ENCODE measurements around the gene CDH20.
"Not testable (repeated sequence)": the region's sequence is repeated elsewhere in the genome, so short reads cannot be mapped to it uniquely, and the experiment has no call there.

The CDH20 gene

DNA sequence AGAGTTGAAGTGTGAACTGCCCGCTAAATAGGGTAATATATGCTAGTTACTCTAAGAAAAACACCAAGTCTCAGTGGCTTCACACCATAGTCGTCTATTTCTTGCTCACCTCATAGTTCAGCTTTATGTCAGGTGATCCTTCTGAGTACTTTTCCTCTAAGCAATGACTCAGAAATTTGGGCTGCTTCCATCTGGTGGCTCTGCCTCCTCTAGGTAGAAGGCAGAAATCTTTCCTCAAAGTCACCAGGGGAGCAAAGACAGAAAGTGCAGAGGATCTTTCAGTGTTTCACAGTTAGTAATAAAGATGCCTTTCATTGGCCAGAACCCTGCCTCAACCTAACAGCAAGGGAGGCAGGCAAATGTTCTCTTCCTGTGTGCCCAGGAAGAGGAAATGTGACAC lies 17.3 kb downstream of the CDH20 start:
- no peak for DNase-seq

DNA sequence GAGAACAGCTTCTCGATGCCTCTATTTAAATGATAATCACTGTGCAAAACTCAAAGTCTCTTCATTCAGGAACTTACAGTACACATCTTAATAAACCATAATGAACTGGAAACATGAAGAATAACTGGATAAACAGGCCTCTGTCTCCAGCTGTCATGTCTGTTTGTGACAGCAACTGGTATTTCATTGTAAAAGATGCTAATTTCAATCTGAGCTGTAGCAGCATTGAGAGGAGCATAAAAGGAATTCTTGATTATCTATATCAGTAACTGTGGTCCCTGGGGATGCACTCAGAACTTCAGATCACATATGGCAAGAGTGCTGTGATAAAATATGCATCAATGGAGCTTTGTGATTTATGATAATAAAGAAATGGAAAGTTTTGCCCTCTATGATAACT lies 18.8 kb downstream of the CDH20 start:
- no peak for DNase-seq

DNA sequence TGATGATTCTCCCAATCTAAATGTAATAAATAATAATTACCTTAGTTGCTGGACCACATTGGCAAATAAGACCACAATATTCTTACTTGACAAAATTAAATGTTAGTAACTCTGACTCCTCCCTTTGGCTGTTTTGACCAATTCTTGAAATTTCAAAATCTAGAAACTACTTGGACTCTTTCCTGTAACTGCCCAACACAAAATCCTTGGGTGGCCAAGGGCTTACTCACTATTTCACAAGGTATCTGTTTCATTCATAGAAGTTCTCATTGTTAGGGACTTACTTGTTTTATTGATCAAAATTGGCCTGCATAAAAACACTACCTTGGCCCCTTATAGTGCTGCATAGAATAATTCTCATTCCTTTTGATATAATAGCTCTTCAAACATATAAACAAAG lies 19.4 kb downstream of the CDH20 start:
- no peak for DNase-seq

DNA sequence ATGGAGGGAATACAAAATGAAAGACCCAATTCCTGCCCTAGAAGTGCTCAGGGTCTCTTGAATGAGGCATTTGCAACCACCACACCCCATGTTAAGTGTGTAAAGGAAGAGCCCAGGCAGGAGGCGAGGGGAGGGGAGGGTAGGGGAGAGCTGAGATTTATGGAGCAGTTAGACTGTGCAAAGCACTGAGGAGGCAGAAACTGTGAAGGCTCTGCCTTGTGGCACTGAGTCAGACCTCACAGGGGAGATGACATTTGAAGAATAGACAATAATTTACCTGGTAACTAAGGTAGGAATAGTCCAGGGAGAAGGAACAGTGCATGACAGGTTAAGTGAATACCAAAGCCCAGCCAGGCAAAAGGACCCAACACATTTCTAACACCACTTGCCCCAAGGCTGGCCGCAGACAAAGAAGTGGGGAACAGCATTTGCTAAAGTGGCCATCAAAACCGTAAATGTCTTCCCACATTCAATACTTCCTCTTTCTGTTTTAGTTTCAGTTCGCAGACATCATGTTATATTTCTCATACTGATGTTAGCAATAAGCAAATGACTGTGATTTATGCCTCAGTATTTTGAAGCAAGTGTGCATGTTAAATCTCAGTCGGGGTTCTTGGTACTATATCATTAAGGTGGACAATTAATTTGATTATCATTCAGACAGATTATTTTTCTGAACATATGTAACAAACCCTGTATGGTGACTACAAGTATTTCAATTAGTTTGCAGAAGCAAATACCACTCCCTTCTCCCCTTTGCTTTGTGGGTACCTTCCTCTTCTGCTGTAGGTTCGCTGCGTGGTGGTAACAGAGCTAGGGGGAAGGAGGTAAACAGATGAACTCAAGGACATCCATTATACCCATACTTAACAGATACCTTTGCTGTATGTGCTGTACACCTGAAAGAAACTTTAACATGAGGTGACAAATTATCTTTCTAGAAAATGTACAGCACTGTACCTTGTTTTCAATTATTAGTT lies 27.5 kb downstream of the CDH20 start:
- no peak for DNase-seq

DNA sequence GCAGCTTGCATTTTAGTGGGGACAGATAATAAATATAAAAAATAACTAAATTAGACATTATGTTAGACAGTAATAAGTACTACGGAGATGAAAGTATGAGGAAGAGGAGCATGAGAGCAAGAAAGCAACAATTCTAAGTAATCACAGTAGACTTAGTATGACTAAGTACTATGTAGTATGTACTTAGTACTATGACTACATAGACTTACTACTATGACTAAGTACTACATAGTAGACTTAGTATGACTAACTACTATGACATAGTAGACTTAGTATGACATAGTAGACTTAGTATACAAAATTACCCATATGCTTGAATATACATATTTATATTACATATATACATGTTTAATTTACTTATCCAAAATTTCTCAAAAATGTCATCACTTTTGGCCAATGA lies 29.3 kb downstream of the CDH20 start:
- DNase-seq = no peak

DNA sequence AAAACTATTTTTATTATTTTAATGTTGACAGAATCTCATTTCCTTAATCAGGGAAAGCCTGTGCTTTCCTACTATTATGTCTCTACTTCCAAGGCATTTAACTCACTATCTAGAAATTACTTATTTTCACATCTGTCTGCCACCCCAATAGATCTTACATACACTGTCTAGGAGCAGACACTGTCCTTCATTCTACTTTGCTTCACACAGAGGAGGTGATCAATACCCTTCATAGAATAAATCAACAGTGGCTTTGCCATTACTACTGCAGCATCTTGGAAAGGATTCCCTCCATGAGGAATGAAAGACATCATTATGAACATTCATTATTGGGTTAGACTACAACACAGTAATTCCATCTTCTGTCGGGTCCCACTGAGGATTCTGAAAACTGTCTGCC lies 31.7 kb downstream of the CDH20 start:
- no peak for DNase-seq

DNA sequence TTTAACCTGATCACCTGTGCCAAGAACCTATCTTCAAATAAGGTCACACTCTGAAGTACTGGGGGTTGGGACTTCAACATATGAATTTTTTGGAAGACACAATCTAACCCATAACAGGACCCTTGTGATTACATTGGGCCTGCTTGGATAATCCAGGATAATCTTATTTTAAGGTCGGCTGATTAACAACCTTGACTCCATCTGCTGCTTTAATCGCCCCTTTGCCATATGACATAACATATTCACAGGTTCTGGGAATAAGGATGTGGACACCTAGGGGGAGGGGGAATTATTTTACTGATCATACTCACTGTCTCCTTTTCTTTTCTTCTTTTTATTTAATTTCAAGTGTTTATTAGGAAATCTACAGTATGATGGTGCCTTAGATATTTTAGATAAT lies 34.8 kb downstream of the CDH20 start:
- DNase-seq = no peak

DNA sequence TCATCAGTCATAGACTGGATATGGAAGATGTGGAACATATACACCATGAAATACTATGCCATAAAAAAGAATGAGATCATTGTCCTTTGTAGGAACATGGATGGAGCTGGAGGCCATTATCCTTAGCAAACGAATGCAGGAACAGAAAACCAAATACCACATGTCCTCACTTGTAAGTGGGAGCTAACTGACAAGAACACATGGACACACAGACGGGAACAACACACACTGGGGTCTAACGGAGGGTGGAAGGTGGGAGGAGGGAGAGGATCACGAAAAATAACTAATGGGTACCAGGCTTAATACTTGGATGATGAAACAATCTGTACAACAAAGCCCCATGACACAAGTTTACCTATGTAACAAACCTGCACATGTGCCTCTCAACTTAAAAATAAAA lies 36.4 kb downstream of the CDH20 start:
- not testable (repeated sequence) for DNase-seq

DNA sequence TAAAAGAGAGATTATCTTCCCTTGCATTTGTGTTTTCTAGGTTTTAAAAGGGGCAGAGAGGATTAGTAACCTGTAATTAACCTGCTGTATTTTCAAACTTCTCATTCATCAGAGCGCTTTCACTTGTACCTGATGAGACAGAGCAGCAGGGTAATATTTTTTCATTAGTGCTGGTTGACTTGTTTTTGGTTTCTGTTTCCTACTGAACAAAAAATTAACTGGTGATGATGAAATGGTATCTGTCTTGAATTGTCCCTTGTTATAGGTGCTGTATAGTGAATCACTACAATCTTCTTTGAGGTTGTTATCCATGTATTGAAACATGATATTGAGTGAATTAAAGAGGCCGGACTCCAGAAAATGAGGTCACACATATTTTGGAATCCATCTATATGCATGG lies 37.9 kb downstream of the CDH20 start:
- no peak for DNase-seq

DNA sequence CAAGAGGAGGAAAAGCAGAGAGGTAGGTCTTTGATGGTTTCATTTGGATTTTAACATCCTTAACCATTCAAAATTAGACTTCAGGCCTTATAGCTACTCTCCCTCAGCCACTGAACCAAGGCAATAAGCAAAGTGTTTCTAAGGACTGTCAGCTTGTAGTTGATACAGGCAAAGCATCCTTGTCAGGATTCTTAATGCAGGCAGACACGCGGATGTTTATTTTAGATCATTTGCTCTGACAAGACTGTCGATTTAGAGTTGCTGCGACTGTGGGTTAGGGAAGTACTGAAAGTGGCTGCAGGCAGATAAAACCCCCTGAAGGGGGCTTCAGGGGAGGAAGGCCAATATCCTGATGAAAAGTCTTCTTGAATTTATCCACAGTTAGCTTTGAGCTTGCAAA lies 46.6 kb downstream of the CDH20 start:
- no peak for DNase-seq

DNA sequence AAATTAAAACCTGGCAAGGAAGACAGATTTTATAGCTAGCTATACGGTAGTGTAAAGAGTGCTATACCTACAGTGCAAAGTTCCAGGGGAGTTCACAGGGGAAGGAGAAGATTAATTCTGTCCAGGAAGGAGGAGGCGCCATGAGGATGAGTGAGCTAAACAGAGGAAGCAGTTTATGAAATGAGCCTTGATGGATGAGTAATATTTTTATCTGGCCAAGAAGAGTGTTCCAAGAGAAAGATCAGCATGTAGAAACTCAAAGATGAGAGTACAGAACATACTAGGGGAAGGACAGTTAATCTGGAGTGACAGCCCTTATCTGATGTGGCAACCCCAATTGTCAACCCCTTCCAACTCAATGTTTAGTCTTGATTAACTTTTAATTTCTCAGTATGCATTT lies 54.8 kb downstream of the CDH20 start:
- DNase-seq = no peak

DNA sequence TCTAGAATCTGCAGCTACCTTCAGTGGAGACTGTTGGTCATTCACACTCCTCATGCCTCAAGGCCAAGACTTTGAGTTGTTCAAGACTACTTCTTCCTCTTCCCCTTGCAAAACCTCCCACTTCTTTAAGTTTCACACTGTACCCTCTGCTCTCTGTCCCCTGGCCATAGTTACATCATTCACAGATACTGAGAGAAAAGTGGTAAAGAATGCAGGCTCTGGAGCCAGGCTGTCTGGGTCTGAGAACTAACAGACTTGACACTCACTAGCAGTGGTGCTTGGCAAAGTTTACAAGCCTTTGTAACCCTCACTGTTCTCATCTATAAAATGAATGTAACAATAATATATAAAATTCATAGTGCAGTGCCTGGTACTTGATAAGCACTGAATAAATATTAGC lies 61.8 kb downstream of the CDH20 start:
- peak; percentile 11 for DNase-seq

DNA sequence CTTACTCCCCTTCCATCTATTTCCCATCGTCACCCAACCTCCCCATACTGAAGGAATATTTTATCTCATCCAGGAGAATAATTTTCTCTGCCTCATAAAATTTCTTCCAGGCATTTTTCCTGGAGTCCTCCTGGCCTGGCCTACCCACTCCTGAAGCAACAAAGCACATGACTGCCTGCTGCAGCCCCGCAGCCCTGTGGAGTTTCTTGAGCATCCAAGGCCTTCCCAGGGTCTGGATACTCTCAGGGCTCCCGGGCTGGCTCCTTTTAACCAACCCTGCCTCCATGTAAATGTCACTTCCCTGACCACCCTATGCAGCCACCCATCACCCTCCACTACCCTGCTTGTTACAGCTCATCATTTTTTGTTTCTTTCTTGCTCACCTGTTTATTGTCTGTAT lies 64.0 kb downstream of the CDH20 start:
- no peak for DNase-seq

DNA sequence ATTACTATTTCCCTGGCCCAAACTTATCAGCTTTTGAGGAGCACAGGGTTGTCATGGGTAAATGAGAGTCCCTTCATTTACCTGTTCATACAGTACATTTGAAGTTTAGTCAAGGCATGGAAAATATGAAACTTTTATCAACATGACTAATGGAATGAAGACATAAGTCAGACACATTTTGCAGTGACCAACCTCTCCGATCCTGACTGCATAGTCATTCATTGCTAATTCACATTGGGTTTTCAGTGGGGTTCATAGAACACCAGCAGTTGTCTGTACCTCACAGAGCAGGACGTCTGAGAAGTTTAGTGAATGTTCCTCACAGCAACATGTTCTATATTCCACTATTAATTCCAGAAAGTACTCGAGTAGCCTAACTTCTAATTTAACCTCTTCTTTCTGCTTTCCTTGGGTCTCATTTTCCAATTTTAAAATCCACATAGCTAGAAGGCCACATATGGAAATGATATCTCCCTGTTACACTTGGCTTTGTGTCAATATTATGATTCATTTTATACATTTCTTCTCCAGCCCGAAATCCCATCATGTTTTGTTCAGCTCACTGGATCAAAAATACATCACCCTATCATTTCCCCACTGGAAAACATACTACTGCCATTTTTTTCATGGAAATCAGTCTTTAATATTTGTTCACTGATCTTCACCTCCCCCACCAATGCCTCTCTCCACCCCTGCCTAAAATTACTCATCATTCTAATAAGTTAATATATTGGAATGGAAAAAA lies 65.9 kb downstream of the CDH20 start:
- peak; percentile 77 for DNase-seq

DNA sequence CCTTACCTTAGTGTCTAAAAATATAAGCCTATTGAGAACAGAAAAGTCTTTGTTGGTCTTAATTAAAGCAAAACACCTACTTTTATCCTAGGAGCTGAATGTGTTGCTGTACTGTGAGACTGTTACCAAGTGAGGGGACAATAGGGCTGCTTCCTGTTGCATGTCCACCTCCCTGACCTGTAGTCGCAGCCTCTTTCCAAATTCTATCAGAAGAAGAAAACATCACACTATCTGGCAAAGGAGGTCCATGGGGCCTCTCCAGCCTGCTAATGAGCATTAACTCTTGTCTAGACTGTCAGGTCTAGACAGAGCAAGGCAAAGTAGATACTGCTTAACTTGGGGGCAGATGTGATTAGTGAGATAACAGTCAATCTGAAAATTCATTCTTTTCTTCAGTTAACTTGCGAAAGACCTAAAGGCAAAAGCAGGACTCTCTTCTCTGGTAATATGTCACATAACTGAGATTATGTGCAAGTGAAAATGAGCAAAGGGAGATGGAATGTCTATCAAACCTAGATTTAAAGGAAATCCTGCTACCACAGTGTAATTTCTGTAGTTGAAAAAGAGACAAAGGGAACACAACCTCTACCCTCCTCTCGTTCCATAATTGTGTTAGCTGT lies 66.9 kb downstream of the CDH20 start:
- peak; percentile 31 for DNase-seq

DNA sequence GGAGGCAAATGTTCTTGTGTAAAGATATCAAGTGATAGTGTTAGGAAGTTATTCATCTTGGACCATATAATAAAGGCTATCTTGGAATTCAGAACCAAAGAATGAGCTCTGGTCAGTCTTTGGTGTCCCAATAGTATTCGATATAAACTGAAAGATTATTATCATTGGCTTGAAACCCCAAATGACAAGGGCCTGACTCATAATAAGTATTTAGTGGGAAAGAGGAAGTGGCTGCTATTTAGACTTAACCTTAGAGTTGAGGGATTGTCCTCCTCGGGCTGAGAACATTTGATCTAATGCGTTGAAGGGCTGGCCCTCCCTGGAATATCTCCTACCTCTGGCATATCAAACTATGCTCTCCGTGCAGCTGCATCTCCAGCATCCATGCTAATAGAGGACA lies 67.5 kb downstream of the CDH20 start:
- peak; percentile 87 for DNase-seq

DNA sequence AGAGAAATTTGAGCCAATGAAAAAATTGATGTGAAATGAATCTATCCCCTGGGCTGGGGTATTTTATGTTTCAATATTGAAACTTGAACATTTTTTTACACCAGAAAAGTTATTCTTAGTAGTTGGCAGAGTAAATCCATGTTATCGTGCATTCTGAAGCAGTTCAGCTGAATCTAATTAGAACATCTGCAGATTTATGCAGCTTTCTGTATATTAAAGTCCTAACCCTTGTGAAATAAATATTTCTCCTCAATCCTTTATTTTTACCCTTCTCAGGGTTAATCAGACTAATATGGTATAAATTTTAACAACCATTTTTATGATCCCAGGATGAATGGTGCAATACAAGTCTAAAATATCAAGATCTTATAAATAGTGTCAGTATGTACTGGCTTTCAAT lies 69.5 kb downstream of the CDH20 start:
- DNase-seq = no peak

DNA sequence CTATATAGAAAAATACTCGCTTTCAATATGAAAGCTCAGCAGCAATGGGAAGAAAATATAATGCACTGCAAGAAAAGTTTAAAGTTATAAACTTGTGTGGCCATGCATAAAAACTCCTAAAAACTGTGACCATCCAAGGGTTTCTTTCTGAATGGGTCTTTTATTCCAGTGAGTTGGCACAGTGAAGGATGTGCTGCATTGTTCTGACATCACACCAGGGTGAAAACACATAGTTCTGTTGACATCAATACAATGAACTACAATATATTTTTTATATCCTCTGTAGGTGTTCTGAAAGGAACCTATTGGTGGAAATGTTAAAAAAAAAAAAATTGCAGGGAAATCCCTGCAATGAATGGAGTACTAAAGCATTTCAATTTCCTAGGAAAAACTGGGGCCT lies 80.2 kb downstream of the CDH20 start:
- no peak for DNase-seq

DNA sequence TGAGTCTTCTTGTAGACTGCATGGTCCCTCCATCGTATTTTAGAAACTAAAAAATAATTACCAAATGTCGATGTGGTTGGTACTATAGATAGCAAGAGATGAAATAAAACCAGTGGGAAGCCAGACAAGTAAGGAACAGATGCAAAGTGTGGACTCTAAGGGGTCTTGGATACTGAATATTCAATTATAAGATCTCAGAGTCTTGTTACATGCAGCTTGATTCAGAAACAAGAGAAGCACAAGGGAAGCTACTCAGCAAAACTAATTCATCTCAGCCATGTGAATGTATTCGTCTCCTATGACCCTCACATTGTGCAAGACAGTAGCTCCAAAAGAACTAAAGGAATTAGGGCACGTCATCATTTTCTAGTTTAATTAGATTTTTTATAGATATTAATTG lies 80.9 kb downstream of the CDH20 start:
- no peak for DNase-seq

DNA sequence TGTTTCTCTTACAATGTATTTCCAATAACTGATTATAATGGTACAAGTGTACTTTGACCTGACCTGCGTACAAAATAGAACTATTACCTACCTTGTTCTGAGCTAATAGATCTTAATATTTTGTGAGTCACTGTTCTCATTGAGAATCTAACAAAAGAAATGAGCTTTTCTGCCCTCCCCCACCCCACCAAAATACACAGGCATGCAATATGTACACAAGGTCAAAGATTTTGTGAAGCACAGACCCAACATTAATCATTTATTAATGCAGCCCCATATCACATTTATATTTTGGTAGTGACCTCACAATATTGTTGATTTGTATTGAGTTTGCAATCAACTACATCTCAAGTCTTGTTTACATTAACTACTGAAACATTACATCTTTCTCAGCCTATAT lies 86.5 kb downstream of the CDH20 start:
- no peak for DNase-seq

DNA sequence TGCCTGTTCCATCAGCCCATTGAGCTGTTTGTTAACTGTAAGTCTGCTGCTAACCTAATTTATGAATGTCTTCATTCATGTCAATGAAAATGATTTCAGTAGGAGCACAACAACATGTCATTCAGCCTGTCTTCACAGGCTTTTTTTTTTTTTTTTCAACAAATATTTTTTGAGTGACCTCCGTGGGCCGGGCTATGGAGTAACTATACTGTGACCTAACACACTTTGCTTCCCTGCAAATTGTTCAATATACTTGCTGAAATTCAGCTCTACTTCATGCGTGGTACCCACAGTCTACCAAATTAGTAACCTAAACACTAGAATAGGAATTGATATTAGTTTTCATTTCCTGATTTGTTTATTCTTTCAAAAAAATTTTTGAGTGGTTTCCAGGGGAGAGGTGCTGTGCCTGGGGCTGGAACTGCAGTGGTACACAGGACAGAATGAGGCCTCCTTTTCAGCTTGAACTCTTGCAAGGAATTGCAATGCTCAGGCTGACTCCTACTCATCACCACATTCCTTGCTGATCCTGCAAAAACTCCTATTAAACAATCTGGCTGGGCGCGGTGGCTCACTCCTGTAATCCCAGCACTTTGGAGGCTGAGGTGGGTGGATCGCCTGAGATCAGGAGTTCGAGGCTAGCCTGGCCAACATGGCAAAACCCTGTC lies 87.1 kb downstream of the CDH20 start:
- no peak for DNase-seq

DNA sequence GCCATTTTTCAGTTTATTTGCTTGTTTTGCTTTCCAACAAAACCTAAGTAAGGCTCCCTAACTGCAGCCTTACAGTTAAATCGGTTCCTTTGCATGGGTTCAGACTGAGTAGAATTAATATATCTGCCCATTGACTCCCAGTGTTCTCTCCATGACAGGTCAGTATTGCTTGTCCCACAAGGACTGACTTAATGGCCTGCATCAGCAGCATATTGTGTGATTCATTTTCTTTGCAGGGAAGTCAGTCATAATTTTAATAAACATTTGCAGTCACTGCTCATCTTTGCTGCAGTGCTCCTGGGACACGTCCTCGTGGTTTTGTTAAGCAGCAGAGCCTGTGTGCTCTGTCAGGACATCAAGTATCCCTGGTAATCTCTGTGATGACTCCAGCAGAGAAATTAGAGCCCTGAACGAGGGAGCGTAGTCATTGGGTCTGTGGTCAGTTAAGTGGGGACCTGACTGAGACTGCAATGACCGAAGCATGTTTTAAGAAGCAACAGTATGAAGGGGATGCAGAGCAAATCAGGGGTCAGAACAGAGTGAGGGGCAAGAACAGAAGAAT lies 93.3 kb downstream of the CDH20 start:
- no peak for DNase-seq

DNA sequence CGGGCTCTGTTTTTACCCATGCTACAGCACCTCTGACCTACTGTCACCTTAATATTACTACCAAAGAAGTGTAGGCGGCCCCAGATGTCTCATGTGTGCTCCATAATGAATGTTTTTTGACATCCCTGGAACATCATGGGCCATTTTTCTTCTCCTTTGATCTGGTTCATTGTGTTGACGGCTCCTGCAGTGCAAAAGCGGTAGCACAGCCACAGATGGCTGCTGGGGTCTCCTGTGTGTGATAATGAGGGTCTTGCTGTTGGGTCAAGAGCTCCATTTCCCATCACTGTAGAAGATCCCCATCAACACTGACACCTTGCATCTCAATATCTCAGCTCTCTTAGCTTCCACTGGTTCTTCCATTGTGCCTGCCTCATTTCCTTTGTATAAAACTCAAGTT lies 95.0 kb downstream of the CDH20 start:
- DNase-seq = no peak
